HL-60 (cell line): ENCODE measurements around the gene CD151.

Experiments
- POLR2AphosphoS5 ChIP-seq: IDR thresholded peaks from 2 replicates; pipeline ENCODE4 v1.6.1; 2012; ENCODE audit warnings: low read depth
- TF ChIP-seq, protein P1 (sequence below): IDR thresholded peaks from one replicate; pipeline ENCODE4 v1.5.1; 2011; ENCODE audit warnings: low read length, control low read depth, inconsistent platforms; ENCODE audit not compliant: insufficient read depth
- TF ChIP-seq, protein P2 (sequence below): IDR thresholded peaks from 2 replicates; pipeline ENCODE4 v1.6.1; 2012; ENCODE audit warnings: low read depth; ENCODE audit not compliant: insufficient replicate concordance

DNA sequence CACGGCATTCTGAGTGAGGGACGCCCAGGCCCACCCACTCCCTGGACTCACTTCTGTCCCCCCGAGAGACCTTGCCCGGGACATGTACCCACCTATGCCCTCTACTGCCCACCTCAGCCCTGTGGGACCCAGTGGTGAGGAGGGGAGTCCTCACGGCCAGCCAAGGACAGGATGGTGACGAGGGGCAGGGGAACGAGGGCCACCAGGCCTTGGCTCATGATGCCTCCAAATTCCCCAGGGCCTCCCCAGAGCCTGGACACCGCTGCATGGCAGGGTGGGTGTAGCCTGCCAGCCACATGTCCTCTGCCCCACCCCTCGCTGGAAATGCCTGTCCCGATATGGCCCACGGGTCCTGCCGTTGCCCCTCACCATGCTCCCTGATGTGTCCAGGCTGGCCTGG is 36.0 kb downstream of the CD151 start:
- TF ChIP-seq, protein P1, sequence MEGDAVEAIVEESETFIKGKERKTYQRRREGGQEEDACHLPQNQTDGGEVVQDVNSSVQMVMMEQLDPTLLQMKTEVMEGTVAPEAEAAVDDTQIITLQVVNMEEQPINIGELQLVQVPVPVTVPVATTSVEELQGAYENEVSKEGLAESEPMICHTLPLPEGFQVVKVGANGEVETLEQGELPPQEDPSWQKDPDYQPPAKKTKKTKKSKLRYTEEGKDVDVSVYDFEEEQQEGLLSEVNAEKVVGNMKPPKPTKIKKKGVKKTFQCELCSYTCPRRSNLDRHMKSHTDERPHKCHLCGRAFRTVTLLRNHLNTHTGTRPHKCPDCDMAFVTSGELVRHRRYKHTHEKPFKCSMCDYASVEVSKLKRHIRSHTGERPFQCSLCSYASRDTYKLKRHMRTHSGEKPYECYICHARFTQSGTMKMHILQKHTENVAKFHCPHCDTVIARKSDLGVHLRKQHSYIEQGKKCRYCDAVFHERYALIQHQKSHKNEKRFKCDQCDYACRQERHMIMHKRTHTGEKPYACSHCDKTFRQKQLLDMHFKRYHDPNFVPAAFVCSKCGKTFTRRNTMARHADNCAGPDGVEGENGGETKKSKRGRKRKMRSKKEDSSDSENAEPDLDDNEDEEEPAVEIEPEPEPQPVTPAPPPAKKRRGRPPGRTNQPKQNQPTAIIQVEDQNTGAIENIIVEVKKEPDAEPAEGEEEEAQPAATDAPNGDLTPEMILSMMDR: no peak
- TF ChIP-seq, protein P2, sequence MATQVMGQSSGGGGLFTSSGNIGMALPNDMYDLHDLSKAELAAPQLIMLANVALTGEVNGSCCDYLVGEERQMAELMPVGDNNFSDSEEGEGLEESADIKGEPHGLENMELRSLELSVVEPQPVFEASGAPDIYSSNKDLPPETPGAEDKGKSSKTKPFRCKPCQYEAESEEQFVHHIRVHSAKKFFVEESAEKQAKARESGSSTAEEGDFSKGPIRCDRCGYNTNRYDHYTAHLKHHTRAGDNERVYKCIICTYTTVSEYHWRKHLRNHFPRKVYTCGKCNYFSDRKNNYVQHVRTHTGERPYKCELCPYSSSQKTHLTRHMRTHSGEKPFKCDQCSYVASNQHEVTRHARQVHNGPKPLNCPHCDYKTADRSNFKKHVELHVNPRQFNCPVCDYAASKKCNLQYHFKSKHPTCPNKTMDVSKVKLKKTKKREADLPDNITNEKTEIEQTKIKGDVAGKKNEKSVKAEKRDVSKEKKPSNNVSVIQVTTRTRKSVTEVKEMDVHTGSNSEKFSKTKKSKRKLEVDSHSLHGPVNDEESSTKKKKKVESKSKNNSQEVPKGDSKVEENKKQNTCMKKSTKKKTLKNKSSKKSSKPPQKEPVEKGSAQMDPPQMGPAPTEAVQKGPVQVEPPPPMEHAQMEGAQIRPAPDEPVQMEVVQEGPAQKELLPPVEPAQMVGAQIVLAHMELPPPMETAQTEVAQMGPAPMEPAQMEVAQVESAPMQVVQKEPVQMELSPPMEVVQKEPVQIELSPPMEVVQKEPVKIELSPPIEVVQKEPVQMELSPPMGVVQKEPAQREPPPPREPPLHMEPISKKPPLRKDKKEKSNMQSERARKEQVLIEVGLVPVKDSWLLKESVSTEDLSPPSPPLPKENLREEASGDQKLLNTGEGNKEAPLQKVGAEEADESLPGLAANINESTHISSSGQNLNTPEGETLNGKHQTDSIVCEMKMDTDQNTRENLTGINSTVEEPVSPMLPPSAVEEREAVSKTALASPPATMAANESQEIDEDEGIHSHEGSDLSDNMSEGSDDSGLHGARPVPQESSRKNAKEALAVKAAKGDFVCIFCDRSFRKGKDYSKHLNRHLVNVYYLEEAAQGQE: no peak
- peak; percentile 49 for TF ChIP-seq POLR2AphosphoS5
